Right lobe of liver (tissue), 6 donors: Measurements from ENCODE around the gene CLEC4M. TPM values are rescaled to one million over a fixed set of nuclear protein-coding genes. Genes with fewer than 3 reads are reported as not detected.

Source experiments
- ATAC-seq, 4 donors: fragments of 200-7000 bp; cut with Tn5 transposase; one replicate each; pipeline ENCODE4 v1.9.1; 2020; ENCODE audit warnings: mild to moderate bottlenecking in 4 of 4, moderate library complexity in 4 of 4
- DNase-seq, 3 donors: peaks; one replicate each; pipeline ENCODE4 v3.0.0-alpha.2; 2020
- H3K27ac ChIP-seq, 3 donors: fragments of 200-600 bp; one replicate each; pipeline ENCODE4 v1.8.0; 2022
- H3K27me3 ChIP-seq, 2 donors: fragments of 200-600 bp; one replicate each; pipeline ENCODE4 v1.8.0; 2022
- H3K36me3 ChIP-seq, 4 donors: fragments of 200-600 bp; sonication (generic) in 1 of 4; one replicate each; pipeline versions ENCODE4 v1.5.1 to v1.8.0; 2017 to 2022; ENCODE audit warnings: control low read depth in 1 of 4
- H3K4me1 ChIP-seq, 4 donors: fragments of 200-600 bp; sonication (generic) in 1 of 4; one replicate each; pipeline versions ENCODE4 v1.5.1 to v1.8.0; 2017 to 2022; ENCODE audit warnings: control low read depth in 1 of 4
- H3K4me3 ChIP-seq, 3 donors: fragments of 200-600 bp; one replicate each; pipeline ENCODE4 v1.8.0; 2022
- H3K9me3 ChIP-seq, 4 donors: fragments of 200-600 bp; sonication (generic) in 1 of 4; one replicate each; pipeline versions ENCODE4 v1.5.1 to v1.8.0; 2017 to 2022; ENCODE audit warnings: control low read depth in 1 of 4
- CTCF ChIP-seq, 4 donors: fragments of 200-600 bp in 3 of 4; fragments of 450-650 bp in 1 of 4; IDR thresholded peaks; one replicate each; pipeline versions ENCODE4 v1.5.1 to v1.8.0; 2016 to 2022; ENCODE audit warnings: antibody characterized with exemption in 4 of 4, mild to moderate bottlenecking in 2 of 4
- POLR2A ChIP-seq: fragments of 450-650 bp; IDR thresholded peaks from one replicate; pipeline ENCODE4 v1.6.1; 2017; ENCODE audit warnings: antibody characterized with exemption, mild to moderate bottlenecking
- WGBS: methylation state at CpG from one replicate; pipeline ENCODE4 v1.1.6; 2018; ENCODE audit warnings: low coverage, low lambda C conversion rate; ENCODE audit not compliant: insufficient coverage; ENCODE audit errors: missing lambda C conversion rate; 5-methylcytosine and 5-hydroxymethylcytosine counted together
- intact Hi-C, 2 donors: fragments of 100-400 bp; cut with DNase I; formaldehyde crosslinking; loops; one replicate each; pipeline versions ENCODE4 v1.11.2 to v1.14.1; 2022
- total RNA-seq, 6 experiments: library from RNA; depleted of rRNA in 2 of 6; stranded (reverse); fragments of >200 nt in 2 of 6; fragmentation: NEBNext Ultra II Directional in 3 of 6; extraction: Animal tissue kit (Norgen Biotek cat#: 25700) in 3 of 6; gene quantifications; one replicate each; pipeline versions ENCODE4 v1.1.0 to v1.2.4, GENCODE V29; 2016 to 2023
- donor health status: DM: no; HTN: yes; CAD: no.
- donor health status: DM: no; HTN: no; CAD: no.
- donor health status: DM: no; HTN: no; CAD: no.
- donor health status: DM: no; HTN: yes; CAD: no.
- donor health status: DM: no; HTN: yes; CAD: no.

The CLEC4M gene
- total RNA-seq, 6 experiments from 2014 or later = 12.8 to 64.8 (median 20.8) TPM

- no peaks in the 10 kb centered on the region for H3K4me1 ChIP-seq
- no peak overlapping the region for H3K27ac ChIP-seq
- no peaks in the 10 kb centered on the region for H3K9me3 ChIP-seq
- WGBS = no CpG with 5 or more reads among the region's 78 CpGs
- peak overlapping the region; percentile 12 to 31 (median 23) for H3K4me3 ChIP-seq
- peak in 2 of 4 donors; percentile 7 for ATAC-seq
- H3K27me3 ChIP-seq = no peaks in the 10 kb centered on the region
- TF ChIP-seq CTCF (IDR thresholded peaks at IDR 0.05) = no peak
- DNase-seq = peak in 1 of 3 donors; percentile 56
- no peaks in the 10 kb centered on the region for H3K36me3 ChIP-seq
- intact Hi-C loops = no loop called here
Observed at GRCh38 chr19:7730286-7731217, 32.5 kb upstream of the CLEC4M start.

- intact Hi-C loops = no loop called here
- peak overlapping the region; percentile 12 to 31 (median 23) for H3K4me3 ChIP-seq
- no peaks in the 10 kb centered on the region for H3K36me3 ChIP-seq
- no peaks in the 10 kb centered on the region for H3K4me1 ChIP-seq
- no peak for ATAC-seq
- 40% methylated on average over 1 of the region's 39 CpGs for WGBS
- H3K9me3 ChIP-seq = no peaks in the 10 kb centered on the region
- DNase-seq = no peak
- no peak overlapping the region for H3K27ac ChIP-seq
- no peaks in the 10 kb centered on the region for H3K27me3 ChIP-seq
- TF ChIP-seq POLR2A (no peak), CTCF (IDR thresholded peaks at IDR 0.05) (no peak)
Observed at GRCh38 chr19:7731218-7731595, 31.8 kb upstream of the CLEC4M start.

- 60% methylated on average over 1 of the region's 5 CpGs for WGBS
- H3K4me1 ChIP-seq = no peaks in the 10 kb centered on the region
- H3K4me3 ChIP-seq = peak overlapping the region in 2 of 3 donors; percentile 23 to 31
- H3K9me3 ChIP-seq = no peaks in the 10 kb centered on the region
- no peaks in the 10 kb centered on the region for H3K27me3 ChIP-seq
- ATAC-seq = peak in 1 of 4 donors; percentile 2
- no peak for DNase-seq
- no peaks in the 10 kb centered on the region for H3K36me3 ChIP-seq
- no peak for TF ChIP-seq POLR2A
- no peak for TF ChIP-seq CTCF (IDR thresholded peaks at IDR 0.05)
- intact Hi-C loops = no loop called here
- H3K27ac ChIP-seq = peak overlapping the region in 1 of 3 donors; percentile 75
Observed at GRCh38 chr19:7731615-7732014, 31.4 kb upstream of the CLEC4M start.

- Histone ChIP-seq H3K27ac (peak within 1 kb of the TSS in 1 of 3 donors; percentile 75), H3K4me1 (no peaks in the 10 kb centered on the region), H3K4me3 (peak within 1 kb of the TSS; percentile 12 to 31 (median 23)), H3K9me3 (no peaks in the 10 kb centered on the region), H3K27me3 (no peaks in the 10 kb centered on the region), H3K36me3 (no peaks in the 10 kb centered on the region)
- peak in 1 of 3 donors; percentile 49 for DNase-seq
- TF ChIP-seq POLR2A (no peak), CTCF (IDR thresholded peaks at IDR 0.05) (no peak)
- intact Hi-C loops = no loop called here
- peak; percentile 53 to 70 (median 63) for ATAC-seq
- 17% methylated on average over 1 of the region's 9 CpGs for WGBS
Observed at GRCh38 chr19:7732045-7732444, 31.0 kb upstream of the CLEC4M start, which contains the start of gene CLEC4G. CLEC4G (minus strand) TSS chr19:7732110; CDS start chr19:7732102, 8 bp downstream.
